LoVo (cell line): ENCODE results near the gene IRF5.
"Not testable (repeated sequence)": the region's sequence is repeated elsewhere in the genome, so short reads cannot be mapped to it uniquely, and the experiment has no call there.

ENCODE experiments used
- DNase-seq: peaks from one replicate; pipeline ENCODE4 v3.0.0-alpha.2; 2016; ENCODE audit warnings: low spot score

The IRF5 gene

DNA sequence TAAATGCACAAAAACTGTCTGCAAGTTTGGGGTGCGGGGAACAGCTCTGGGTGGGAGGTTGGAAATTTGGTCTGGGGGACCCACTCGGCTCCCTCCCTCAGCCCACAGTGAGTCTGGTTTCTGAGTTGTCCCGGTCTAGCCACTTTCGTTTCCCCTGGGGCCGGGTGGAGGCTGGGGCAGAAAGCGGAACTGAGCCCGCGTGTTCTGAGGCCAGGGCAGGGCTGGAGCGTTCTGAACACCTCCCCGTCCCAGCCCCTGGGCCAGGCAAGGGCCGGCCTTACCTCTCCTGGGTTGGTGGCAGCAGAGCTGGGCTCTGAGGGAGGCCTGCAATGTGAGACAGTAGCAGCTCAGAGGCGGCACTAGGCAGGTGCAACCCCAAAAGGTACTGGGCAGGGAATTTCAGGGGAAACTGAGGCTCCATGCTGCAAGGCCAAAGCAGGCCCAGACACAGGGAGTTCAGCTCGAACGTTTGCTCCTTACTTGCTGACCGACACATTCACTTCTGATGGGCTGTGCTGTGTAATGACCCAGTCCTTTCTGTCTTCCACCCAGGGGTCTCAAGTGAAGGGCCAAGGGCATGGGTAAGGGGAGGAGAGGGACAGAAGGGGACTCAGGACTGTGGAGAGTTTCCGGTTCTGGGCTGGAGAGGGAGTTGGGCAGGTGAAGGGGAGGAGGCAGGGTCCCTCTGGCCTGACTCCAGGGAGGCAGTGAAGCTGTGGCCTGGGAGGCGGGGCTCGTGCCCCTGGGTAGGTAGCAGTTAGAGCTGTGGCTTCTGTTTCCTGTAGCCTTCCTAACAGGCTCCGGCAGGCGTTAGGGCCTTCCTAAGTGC, 3.0 kb downstream of the IRF5 start:
- no peak for DNase-seq

DNA sequence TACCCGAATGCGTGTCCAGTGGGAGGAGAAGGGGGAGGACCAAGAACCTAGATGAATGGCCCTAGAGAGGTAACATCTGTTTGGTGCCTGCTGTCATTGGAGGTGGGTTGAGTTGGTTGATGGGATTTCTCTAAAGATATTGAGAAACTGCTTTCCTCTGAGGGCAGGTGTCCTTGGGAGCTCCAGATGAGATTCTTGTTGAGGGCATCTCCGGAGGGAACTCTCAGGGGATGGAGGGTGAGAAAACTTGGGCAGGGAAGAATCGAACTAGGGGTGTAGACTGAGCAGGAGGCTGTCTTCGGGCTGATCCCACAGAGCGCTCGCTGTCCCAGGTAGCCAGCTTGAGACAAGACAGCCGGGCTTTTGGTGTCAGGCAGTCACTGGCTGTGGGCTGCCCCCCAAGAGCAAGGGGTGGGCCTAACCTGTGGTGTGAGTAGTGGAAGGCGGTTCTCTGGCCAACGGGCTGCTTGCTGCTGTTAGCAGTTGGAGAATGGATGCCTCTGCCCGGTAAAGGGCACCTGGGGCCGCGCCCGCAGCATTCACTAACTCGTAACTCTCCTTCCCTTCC, 3.7 kb downstream of the IRF5 start:
- DNase-seq, result no peak

DNA sequence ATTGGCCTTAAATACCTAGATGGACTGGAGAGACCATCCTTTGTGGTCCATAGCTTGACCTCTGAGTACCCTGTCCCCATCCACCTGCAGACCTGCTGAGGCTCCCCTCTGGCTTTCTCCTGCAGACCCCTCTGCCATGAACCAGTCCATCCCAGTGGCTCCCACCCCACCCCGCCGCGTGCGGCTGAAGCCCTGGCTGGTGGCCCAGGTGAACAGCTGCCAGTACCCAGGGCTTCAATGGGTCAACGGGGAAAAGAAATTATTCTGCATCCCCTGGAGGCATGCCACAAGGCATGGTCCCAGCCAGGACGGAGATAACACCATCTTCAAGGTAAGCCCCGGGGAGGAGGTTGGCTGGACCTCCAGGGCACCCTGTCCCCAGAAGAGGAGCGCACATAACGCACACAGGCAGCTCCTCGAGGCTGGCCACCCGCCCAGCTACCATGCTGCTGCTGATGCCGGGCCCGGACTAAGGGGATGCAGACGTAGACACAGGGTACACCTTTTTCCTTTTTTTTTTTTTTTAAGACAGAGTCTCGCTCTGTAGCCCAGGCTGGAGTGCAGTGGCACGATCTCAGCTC, 4.3 kb downstream of the IRF5 start:
- no peak for DNase-seq

DNA sequence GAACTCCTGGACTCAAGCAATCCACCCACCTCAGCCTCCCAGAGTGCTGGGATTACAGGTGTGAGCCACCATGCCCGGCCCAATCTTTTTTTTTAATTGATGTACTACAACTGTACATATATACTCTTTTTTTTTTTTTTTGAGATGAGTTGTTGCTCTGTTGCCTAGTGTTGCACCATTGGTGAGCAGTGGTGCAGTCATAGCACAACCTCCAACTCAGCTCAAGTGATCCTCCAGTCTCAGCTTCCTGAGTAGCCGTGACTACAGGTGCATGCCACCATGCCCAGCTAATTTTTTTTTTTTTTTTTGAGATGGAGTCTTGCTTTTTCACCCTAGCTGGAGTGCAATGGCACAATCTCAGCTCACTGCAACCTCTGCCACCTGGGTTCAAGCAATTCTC, 5.5 kb downstream of the IRF5 start:
- not testable (repeated sequence) for DNase-seq

DNA sequence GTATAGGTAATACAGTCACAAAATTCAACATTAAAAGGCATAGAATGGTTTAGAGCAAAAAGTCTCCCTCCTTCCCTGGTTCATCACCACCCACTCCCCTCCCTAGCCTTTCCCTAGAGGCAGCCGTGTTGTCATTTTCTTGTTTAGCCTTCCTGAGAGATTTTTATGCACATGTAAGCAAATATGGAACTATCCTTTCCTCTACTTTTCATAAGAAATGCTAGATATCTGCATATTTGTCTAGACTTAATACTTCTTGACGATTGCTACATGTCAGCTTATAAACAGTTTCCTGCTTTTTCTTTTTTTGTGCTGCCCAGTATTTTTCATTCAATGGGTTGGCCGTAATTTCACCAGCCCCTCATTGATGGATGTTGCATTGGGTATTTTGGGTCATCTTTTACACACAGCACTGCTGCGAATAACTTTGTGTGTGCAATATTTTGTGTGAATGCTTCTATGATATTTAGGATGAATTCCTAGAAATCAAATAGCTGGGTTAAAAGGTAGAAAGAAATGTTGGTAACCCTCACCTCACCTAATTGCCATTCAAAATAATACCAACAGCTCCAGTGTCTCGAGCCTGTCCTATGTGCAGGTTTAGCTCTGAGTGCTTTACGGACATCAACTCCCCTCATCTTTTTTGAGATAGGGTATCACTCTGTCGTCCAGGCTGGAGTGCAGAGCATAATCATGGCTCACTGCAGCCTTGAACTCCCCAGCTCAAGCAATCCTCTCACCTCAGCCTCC, 6.9 kb downstream of the IRF5 start:
- DNase-seq, result no peak

DNA sequence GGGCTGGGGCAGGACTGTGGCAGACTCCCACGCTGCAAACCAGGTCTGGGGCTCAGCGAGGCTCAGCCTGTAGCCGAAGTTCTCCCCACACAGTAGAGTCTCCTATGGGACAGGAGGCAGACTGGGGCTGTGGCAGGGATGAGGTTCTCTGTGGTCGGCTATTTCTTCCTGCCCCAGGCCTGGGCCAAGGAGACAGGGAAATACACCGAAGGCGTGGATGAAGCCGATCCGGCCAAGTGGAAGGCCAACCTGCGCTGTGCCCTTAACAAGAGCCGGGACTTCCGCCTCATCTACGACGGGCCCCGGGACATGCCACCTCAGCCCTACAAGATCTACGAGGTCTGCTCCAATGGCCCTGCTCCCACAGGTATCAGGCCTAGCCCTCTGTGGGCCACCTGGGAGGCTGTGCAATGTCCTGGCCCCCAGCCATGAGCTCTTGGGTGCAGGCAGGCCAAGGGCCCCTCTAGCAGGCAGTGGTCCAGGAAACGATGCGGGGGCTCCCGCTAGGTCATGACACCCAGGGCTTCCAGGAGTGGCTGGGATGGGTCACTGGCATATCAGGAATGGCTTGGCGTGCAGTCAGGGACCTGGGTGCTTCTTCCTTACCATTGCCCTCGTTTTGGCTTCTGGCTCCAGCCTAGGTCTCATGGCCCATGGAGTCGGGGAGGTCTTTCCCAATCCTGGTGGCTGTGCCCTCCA, 8.1 kb downstream of the IRF5 start:
- DNase-seq, result no peak

DNA sequence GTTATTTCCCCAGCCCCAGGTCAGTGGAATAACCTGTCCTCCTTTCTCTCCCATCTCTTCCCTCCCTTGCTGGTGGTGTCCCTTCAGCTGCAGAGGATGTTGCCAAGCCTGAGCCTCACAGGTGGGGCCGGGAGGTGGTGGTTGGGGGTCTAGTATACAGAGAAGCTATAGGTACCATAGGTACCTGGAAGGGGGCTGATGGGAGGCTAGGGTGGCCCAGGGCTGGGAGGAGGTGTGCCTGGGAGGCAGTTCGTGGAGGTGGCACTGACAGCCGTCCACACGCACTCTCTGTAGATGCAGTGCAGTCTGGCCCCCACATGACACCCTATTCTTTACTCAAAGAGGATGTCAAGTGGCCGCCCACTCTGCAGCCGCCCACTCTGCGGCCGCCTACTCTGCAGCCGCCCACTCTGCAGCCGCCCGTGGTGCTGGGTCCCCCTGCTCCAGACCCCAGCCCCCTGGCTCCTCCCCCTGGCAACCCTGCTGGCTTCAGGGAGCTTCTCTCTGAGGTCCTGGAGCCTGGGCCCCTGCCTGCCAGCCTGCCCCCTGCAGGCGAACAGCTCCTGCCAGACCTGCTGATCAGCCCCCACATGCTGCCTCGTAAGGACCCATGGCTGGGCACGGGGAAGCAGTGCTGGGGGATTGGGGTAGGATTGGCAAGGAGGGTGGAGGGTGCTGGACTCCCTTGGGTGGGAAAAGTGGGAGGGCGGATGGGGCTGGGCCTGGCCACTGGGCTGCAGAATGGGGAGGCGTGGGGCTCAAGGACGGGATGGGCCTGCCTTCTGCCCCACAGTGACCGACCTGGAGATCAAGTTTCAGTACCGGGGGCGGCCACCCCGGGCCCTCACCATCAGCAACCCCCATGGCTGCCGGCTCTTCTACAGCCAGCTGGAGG, 9.5 kb downstream of the IRF5 start:
- DNase-seq, result no peak

DNA sequence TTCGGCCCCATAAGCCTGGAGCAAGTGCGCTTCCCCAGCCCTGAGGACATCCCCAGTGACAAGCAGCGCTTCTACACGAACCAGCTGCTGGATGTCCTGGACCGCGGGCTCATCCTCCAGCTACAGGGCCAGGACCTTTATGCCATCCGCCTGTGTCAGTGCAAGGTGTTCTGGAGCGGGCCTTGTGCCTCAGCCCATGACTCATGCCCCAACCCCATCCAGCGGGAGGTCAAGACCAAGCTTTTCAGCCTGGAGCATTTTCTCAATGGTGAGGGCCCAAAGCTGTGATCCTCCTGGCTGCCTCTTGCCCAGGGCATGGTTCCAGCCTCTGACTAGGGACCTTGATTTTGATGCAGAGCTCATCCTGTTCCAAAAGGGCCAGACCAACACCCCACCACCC, 10.1 kb downstream of the IRF5 start:
- DNase-seq, result no peak

DNA sequence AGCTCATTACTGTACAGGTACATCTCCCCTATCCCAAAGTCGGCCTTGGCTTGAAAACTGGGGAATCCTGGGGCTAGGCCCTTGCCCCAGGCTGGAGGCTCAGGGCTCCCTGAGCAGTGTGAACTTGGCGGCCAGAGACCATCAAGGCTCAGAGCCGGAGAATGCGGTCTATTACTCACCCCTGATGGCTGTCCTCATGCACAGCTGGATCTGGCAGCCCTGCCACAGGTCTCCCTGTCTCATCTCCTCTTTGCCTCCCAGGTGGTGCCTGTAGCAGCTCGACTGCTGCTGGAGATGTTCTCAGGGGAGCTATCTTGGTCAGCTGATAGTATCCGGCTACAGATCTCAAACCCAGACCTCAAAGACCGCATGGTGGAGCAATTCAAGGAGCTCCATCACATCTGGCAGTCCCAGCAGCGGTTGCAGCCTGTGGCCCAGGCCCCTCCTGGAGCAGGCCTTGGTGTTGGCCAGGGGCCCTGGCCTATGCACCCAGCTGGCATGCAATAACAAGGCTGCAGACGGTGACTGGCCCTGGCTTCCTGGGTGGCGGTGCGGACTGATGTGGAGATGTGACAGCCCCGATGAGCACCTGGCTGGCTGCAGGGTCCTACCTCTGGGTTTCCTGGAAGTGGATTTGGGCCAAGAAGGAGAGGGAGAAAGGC, 10.7 kb downstream of the IRF5 start:
- no peak for DNase-seq

DNA sequence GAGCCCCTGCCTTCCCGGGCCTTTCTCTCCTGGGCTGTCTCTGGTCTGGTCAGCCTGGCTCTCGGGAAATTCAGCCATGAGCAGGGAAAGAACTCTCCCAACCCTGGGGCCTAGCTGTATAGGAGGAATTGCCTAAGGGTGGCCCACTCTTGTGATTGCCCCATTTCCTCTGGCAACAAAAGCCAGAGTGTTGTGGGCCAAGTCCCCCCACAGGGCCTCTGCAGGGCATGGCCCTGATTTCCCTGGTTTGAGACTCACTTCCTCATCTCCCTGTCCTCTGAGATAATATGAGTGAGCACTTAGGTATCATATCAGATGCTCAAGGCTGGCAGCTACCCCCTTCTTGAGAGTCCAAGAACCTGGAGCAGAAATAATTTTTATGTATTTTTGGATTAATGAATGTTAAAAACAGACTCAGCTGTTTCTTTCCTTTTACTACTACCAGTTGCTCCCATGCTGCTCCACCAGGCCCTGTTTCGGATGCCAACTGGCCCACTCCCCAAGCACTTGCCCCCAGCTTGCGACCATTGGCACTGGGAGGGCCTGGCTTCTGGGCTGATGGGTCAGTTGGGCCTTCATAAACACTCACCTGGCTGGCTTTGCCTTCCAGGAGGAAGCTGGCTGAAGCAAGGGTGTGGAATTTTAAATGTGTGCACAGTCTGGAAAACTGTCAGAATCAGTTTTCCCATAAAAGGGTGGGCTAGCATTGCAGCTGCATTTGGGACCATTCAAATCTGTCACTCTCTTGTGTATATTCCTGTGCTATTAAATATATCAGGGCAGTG, 11.4 kb downstream of the IRF5 start:
- DNase-seq, result no peak

DNA sequence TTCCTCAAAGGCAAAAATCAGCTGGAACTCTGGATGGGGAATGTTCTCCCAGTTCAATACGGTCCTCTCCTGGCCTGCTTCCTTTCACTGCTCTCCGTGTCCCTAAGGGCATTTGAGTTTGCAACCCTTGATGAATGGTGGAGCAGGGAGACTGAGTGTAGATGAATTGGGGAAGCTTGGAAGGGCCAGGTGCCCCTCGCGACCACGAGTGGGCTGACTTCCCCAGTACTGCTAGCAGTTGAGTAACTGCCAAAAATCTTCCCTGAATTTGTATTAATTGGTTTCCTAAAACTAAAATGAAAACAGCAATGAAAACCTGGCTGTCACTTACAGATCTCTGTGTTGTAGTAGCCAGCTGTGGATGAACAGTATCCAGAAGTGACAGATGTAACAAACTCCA, 13.6 kb downstream of the IRF5 start:
- DNase-seq, result no peak

DNA sequence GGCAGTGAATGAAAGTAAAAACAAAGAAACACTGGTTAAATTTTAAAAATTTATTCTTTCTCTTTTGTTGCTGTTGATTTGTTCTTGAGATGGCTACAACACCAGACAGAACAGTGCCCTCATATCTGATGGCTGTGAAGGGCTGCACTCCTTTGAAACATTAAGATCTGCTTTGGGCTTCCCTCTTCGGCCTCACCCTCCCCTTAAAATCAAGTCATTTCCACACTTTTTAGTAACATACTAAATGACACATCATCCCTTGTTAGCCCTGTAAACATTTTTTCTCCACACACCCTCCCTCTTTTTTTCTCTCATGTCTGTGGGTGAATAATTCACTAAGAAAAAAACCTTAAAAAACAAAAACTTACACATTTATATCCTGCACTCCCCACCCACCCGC, 16.4 kb downstream of the IRF5 start:
- no peak for DNase-seq

DNA sequence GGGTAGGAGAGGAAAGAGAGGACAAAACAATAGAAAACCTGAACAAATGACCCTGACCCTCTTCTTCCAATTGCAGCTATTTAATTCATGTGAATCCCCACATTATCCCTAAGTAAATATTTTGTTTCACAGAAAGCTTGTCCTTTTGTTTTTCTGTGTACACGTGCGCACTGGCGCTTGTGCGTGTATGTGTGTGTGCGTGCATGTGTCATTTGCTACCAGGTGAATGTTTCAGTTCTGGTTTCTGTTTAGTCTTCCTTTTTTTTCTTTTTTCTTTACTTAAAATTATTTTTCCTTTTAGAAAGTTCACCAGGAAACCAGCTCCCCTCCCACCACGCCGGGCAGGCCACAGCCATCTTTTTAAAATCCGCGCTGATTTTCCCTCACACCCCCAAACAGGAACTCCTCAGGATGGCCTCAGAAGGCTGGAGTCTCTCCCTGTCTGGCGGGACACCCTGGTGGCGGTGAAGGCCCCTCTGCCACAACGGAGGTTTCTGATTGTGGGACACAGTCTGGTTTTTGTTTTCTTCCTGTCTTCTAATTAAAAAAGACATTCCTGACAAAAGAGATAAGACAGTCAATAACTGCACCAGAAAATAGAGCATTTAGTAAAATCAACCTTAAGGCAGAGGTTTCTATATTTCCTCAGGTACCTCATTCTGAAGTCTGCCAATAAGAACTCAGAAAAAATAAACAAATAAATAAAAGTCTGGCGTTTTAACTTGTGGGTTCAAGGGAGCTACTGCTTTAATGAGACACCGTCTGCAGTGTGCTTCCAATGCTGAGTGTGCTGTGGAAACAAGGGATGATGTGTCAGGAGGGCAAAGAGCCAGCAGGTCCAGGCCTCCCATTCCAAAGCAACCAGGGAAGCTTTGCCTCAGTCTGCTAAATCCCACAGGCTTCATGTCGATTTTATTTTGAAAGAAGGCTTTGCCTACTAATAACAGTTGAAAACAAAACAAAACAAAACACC, 17.4 kb downstream of the IRF5 start:
- no peak for DNase-seq

DNA sequence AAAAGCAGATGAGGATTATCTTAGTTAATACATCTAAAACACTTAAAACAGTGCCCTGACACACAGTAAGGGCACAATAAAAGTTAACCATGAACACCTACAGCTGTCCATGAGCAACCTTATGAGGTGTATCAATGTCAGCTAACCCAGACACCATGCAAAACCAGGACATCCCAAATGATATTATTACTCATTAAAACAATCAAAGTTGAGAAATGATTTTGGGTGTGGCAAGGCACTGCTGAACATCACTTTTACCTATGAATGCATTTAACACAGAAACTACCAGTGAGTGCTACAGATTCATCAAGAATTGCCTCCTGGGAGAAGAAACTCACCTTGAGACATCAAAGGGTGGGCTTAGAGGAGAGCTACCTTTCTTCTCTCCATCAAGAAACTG, 18.3 kb downstream of the IRF5 start:
- DNase-seq, result no peak

DNA sequence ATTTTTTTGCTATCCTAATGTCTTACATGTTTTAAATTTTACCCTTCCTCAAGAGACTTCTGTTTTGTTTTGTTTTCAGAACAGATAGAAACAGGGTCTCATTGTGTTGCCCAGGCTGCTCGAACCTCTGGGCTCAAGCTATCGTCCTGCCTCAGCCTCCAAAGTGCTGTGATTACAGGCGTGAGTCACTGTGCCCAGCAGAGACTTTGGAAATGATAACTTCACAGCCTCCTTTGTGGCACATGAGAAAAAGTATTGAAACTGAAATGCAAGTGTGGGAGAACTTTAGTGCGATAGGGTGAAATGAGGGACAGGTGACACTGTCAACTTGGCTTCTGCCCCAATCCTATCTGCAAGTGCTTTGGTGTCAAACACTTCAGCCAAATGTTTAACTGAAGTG, 21.6 kb downstream of the IRF5 start:
- DNase-seq, result no peak

DNA sequence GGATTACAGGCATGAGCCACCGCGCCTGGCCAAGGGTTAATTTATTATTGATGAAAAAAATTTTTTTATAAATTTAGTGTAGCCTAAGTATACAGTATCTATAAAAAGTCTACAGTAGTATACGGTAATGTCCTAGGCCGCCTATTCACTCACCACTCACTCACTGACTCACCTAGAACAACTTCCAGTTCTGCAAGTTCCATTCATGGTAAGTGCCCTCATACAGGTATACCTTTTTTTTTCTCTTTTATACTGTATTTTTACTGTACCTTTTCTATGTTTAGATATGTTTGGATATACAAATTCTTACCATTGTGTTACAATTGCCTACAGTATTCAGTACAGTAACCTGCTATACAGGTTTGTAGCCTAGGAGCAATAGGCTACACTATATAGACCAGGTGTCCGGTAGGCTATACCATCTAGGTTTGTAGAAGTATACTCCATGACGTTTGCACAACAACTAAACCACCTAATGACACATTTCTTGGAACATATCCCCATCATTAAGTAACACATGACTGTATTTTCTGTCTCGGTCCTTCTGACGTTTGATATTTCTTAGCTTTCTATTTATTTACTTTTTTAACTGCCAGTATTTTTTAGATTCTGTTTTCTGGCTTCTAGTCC, 23.4 kb downstream of the IRF5 start:
- DNase-seq, result no peak

DNA sequence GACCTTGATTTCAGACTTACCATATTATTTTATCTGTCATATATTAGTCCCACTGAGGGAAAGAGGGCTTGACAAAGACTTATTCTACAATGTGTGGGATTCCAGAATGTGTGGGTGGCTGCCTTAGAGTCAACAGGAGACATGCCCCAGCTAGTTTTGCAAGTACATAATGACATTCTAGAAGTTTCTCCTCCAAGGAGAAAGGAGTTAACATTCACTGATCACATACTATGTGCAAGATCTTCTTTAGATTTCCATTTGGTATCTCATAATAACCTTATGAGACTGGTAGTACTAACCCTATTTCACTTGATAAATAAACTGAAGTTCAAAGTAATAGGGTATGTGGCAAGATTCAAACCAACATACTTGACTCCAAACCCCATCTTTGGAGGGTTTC, 25.2 kb downstream of the IRF5 start:
- no peak for DNase-seq

DNA sequence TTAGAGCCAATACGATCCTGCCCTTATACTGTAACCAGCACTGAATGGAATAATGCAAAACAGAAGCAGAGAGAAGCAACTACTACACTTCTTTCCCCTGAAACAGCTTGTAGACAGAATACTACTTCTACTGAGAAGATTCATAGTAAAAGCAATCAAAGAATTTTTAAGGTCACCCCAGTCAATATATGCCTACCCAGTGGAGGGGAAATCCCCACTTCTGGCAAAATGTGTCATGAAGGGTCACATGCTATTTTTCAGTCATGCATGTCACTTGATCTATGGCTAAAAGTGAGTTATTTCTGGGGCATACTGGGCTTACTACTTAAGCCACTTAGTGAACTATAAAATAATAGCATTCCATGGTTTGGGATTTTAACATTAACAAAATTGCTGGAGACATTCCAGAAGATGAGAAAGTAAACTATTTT, 25.6 kb downstream of the IRF5 start:
- no peak for DNase-seq
